NCI-H2196 treated with DMSO at 0.1 percent for 48 hours (cell line): Measurements from ENCODE around the gene TOX3.

Experiments used
- DNase-seq: peaks from one replicate; lab custom pipeline; 2025; ENCODE audit not compliant: unreplicated experiment; lab: John Stamatoyannopoulos, UW

Gene TOX3

GRCh38 chr16:52408191-52408845 is 138.6 kb downstream of the TOX3 start:
- no peak for DNase-seq

GRCh38 chr16:52407778-52408177 is 139.2 kb downstream of the TOX3 start:
- DNase-seq, result no peak

- DNase-seq, result no peak
These were observed 141.5 kb downstream of the TOX3 start for GRCh38 chr16:52405441-52405840.

GRCh38 chr16:52404546-52404945 is 142.4 kb downstream of the TOX3 start:
- DNase-seq, result no peak

- DNase-seq, result no peak
These were observed 147.8 kb downstream of the TOX3 start for GRCh38 chr16:52399116-52399515.

GRCh38 chr16:52398491-52398960 is 148.4 kb downstream of the TOX3 start:
- DNase-seq, result no peak

- no peak for DNase-seq
These were observed 148.9 kb downstream of the TOX3 start for GRCh38 chr16:52398021-52398420.

- no peak for DNase-seq
These were observed 153.5 kb downstream of the TOX3 start for GRCh38 chr16:52393448-52393847.

GRCh38 chr16:52389045-52389444 is 157.9 kb downstream of the TOX3 start:
- DNase-seq, result no peak
